Effector memory CD8-positive, alpha-beta T cell (primary cell): Measurements from ENCODE around the gene NOL9.
A peak's percentile ranks its signal among the peaks of the same experiment; 100 is the strongest.

Experiments
- ATAC-seq: fragments of 150-1000 bp; cut with Tn5 transposase; replicated peaks from 2 replicates; pipeline ENCODE4 v1.10.0; 2021; ENCODE audit warnings: mild to moderate bottlenecking, moderate library complexity
- DNase-seq, 3 experiments: peaks; one replicate each; pipeline ENCODE4 v3.0.0; 2021
- H3K27ac Mint-ChIP-seq, 2 donors: one replicate each; pipeline ENCODE4 v1.8.0; 2022; ENCODE audit warnings: mild to moderate bottlenecking in 2 of 2, mixed read lengths in 2 of 2, moderate library complexity in 2 of 2
- H3K27me3 Mint-ChIP-seq, 2 donors: one replicate each; pipeline ENCODE4 v1.8.0; 2022; ENCODE audit warnings: mixed read lengths in 2 of 2
- H3K36me3 Mint-ChIP-seq: one replicate; pipeline ENCODE4 v1.8.0; 2022; ENCODE audit warnings: mild to moderate bottlenecking, moderate library complexity, mixed read lengths; ENCODE audit not compliant: insufficient read depth
- H3K4me1 Mint-ChIP-seq, 2 donors: one replicate each; pipeline ENCODE4 v1.8.0; 2022; ENCODE audit warnings: low read depth in 2 of 2, mixed read lengths in 2 of 2
- H3K4me3 Mint-ChIP-seq, 2 donors: one replicate each; pipeline ENCODE4 v1.8.0; 2022; ENCODE audit warnings: mild to moderate bottlenecking in 2 of 2, mixed read lengths in 2 of 2, moderate library complexity in 2 of 2
- H3K9me3 Mint-ChIP-seq, 2 donors: one replicate each; pipeline ENCODE4 v1.8.0; 2022; ENCODE audit warnings: mixed read lengths in 2 of 2

Gene NOL9

GRCh38 chr1:6538956-6539355, 15.4 kb downstream of the NOL9 start:
- Mint-ChIP-seq H3K27ac (peak overlapping the region in 1 of 2 donors; percentile 26), H3K27me3 (no peaks in the 10 kb centered on the region), H3K4me3 (no peak overlapping the region), H3K4me1 (peaks cover 0 to 6% of the 10 kb centered on the region in 2 donors), H3K9me3 (no peaks in the 10 kb centered on the region), H3K36me3 (peaks cover 34% of the 10 kb centered on the region)
- ATAC-seq (no peak), DNase-seq (no peak)

DNA sequence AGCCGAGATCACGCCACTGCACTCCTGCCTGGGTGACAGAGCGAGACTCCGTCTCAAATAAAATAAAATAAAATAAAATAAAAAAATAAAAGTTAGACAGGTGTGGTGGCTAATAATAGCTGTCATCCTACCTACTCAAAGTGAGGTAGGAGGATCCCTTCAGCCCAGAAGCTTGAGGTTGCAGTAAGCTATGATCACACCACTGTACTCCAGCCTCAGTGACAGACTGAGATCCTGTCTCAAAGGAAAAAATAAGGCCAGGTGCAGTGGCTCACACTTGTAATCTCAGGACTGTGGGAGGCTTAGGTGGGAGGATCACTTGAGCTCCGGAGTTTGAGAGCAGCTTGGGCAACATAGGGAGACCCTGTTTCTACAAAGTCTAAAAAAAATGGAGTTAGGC, 18.0 kb downstream of the NOL9 start:
- no peak for ATAC-seq
- no peak for DNase-seq
- H3K36me3 Mint-ChIP-seq: peaks cover 24% of the 10 kb centered on the region
- peaks cover 0 to 6% of the 10 kb centered on the region in 2 donors for H3K4me1 Mint-ChIP-seq
- H3K27me3 Mint-ChIP-seq: no peaks in the 10 kb centered on the region
- H3K27ac Mint-ChIP-seq: no peak overlapping the region
- H3K9me3 Mint-ChIP-seq: no peaks in the 10 kb centered on the region
- no peak overlapping the region for H3K4me3 Mint-ChIP-seq

DNA sequence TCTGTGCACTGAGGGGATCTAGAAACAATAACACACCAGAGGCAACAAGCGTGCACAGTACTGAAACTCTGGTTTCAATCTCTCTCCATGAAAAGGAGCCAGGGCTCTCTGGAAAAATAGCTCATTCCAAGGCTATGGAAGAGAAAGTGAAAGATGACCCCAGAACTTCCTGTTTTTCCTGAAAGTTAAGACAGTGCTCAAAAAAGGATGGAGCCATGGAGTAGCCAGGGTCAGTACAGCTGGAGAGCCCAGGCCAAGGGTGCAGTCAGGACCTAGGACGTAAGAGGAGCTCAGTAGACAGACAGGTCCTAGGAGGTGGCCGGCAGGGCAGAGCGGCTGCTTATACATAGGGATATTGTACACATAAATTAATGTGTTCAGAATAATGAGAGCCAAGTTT, 19.1 kb downstream of the NOL9 start:
- H3K36me3 Mint-ChIP-seq: peaks cover 30% of the 10 kb centered on the region
- ATAC-seq (no peak), DNase-seq (no peak)
- H3K27ac Mint-ChIP-seq: no peak overlapping the region
- H3K27me3 Mint-ChIP-seq: no peaks in the 10 kb centered on the region
- no peaks in the 10 kb centered on the region for H3K9me3 Mint-ChIP-seq
- peaks cover 0 to 6% of the 10 kb centered on the region in 2 donors for H3K4me1 Mint-ChIP-seq
- no peak overlapping the region for H3K4me3 Mint-ChIP-seq

GRCh38 chr1:6534248-6534822, 20.0 kb downstream of the NOL9 start:
- Mint-ChIP-seq H3K4me1 (peaks cover 0 to 6% of the 10 kb centered on the region in 2 donors), H3K27me3 (no peaks in the 10 kb centered on the region), H3K36me3 (peaks cover 29% of the 10 kb centered on the region), H3K4me3 (no peak overlapping the region), H3K27ac (no peak overlapping the region), H3K9me3 (no peaks in the 10 kb centered on the region)
- no peak for ATAC-seq
- no peak for DNase-seq

GRCh38 chr1:6531996-6532395, 22.3 kb downstream of the NOL9 start:
- Mint-ChIP-seq H3K36me3 (peaks cover 48% of the 10 kb centered on the region), H3K4me1 (peaks cover 0 to 6% of the 10 kb centered on the region in 2 donors), H3K27me3 (no peaks in the 10 kb centered on the region)

DNA sequence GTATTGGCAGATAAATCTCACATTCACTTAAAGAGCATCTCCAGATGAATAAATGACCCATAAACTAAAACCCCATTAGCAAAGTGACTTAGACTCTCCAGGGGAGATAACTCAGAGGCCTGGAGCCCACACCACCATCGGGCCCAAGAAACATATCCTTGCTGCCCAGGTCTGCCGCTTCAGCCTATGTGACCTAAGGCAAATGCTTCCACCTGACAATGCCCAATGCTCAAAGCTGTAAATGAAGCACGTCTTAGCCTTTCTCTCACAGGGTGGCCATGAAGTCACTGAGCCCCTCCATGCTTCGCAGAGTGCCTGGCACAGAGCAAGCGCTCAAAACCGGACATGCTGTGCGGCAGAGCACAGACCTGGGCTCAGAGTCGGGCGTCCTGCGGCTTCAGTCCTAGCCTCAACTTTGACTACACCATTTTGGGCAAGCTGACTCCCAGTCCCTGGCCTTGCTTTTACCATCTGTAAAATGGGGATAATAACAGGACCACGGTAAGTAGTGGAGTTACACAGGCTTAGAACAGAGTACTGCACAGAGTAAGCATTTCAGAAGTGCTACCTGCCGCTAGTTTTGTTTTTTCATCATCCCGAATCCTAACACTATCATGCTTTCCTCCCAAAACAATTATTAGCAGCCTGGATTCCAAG, 23.7 kb downstream of the NOL9 start:
- ATAC-seq: no peak
- Mint-ChIP-seq H3K36me3 (peaks cover 54% of the 10 kb centered on the region), H3K27ac (no peak overlapping the region), H3K27me3 (no peaks in the 10 kb centered on the region), H3K4me3 (no peak overlapping the region), H3K9me3 (no peaks in the 10 kb centered on the region), H3K4me1 (peaks cover 0 to 4% of the 10 kb centered on the region in 2 donors)
- DNase-seq: no peak

More at GRCh38 chr1:6531996-6532395, 22.3 kb downstream of the NOL9 start:
- ATAC-seq (no peak), DNase-seq (no peak)
- peak overlapping the region in 1 of 2 donors; percentile 6 for H3K27ac Mint-ChIP-seq
- H3K9me3 Mint-ChIP-seq: no peaks in the 10 kb centered on the region
- H3K4me3 Mint-ChIP-seq: no peak overlapping the region

- no peak overlapping the region for H3K4me3 Mint-ChIP-seq
- no peaks in the 10 kb centered on the region for H3K27me3 Mint-ChIP-seq
- H3K4me1 Mint-ChIP-seq: no peaks in the 10 kb centered on the region
- H3K9me3 Mint-ChIP-seq: no peaks in the 10 kb centered on the region
- DNase-seq: no peak
- ATAC-seq: no peak
- H3K27ac Mint-ChIP-seq: peak overlapping the region in 1 of 2 donors; percentile 78
- peaks cover 63% of the 10 kb centered on the region for H3K36me3 Mint-ChIP-seq
Measured at GRCh38 chr1:6528492-6528891, 25.8 kb downstream of the NOL9 start.

GRCh38 chr1:6526316-6526715, 28.0 kb downstream of the NOL9 start:
- no peaks in the 10 kb centered on the region for H3K9me3 Mint-ChIP-seq
- H3K27me3 Mint-ChIP-seq: no peaks in the 10 kb centered on the region
- ATAC-seq (no peak), DNase-seq (no peak)
- no peak overlapping the region for H3K27ac Mint-ChIP-seq
- H3K36me3 Mint-ChIP-seq: peaks cover 57% of the 10 kb centered on the region
- no peak overlapping the region for H3K4me3 Mint-ChIP-seq
- H3K4me1 Mint-ChIP-seq: no peaks in the 10 kb centered on the region

DNA sequence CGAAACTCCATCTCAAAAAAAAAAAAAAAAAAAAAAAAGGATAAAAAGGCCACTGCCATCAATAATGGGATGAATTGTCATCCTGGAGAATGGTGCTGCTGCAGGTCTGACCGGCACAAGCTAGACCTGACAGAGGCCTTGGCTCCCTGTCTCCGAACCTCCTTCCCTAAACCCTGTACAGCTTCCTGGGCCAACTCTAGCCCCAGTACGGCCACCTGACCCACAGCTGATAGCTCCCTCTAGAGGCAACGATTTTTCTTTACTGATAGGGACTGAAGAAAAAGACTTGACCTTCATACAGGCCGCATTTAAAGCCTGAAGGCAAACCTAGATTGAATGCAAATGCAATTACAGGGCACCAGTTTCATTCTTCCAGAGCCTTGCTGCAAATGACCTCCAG, 30.7 kb downstream of the NOL9 start:
- DNase-seq (no peak), ATAC-seq (no peak)
- Mint-ChIP-seq H3K36me3 (peaks cover 36% of the 10 kb centered on the region), H3K9me3 (no peaks in the 10 kb centered on the region), H3K27ac (peak overlapping the region in 1 of 2 donors; percentile 26), H3K27me3 (no peaks in the 10 kb centered on the region), H3K4me3 (no peak overlapping the region), H3K4me1 (no peaks in the 10 kb centered on the region)

DNA sequence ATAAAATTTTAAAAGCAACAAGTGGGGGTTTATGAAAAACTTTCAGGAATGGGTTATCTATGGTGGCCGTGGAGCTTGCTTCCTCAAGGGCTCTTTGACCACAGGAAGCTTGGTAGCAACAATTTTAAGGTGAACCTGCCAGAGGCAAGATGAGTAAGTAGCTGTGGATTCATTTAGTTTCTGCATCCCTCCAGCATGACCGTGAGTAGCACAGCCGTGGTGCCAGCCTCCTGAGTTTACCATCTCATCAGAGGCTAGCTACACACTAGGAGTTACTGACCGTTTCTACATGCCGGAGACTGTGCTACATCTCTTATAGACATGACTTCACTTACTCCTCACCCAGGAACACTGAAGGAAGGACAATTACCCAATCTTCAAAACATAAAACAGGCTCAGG, 32.8 kb downstream of the NOL9 start:
- Mint-ChIP-seq H3K9me3 (no peaks in the 10 kb centered on the region), H3K27me3 (no peaks in the 10 kb centered on the region), H3K36me3 (peaks cover 18% of the 10 kb centered on the region), H3K27ac (peak overlapping the region in 1 of 2 donors; percentile 7), H3K4me1 (no peaks in the 10 kb centered on the region), H3K4me3 (no peak overlapping the region)
- ATAC-seq (no peak), DNase-seq (no peak)

DNA sequence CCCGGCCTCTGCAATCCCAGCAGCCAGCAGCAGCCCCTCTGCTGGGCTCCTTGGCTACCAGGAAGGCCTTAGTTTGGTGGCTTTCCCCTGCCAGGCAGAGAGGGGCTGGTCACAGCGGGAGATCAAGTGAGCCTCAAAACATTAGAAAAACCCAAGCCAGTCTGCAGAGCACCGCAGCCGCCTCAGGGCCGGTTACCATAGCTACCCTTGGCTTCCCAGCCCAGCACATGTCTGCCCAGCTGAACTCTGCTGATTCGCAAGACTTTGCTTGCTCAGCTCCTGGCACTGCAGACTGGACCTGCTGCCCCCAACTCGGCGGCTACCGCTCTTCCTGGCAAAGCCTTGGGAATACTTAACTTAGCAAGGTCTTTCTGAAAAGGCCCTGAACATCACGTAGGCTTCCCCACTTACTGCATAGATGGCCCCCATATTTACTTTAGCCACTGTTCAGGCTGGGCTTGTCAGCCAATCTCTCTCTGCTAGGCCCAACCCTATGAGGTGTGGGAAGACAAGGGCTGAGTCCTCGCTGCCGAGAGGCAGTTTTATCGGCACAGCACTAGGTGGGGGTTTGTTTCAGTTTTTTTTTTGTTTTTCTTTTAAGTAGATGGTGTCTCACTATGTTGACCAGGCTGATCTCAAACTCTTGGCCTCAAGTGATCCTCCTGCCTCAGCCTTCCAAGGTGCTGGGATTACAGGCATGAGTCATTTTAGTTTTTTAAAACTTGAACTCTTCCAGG, 34.2 kb downstream of the NOL9 start:
- Mint-ChIP-seq H3K36me3 (peaks cover 10% of the 10 kb centered on the region), H3K27ac (peak overlapping the region in 1 of 2 donors; percentile 65), H3K9me3 (no peaks in the 10 kb centered on the region), H3K27me3 (no peaks in the 10 kb centered on the region), H3K4me3 (no peak overlapping the region), H3K4me1 (no peaks in the 10 kb centered on the region)
- no peak for DNase-seq
- no peak for ATAC-seq

- H3K4me3 Mint-ChIP-seq: no peak overlapping the region
- H3K36me3 Mint-ChIP-seq: peaks cover 7% of the 10 kb centered on the region
- no peaks in the 10 kb centered on the region for H3K9me3 Mint-ChIP-seq
- no peaks in the 10 kb centered on the region for H3K4me1 Mint-ChIP-seq
- DNase-seq (no peak), ATAC-seq (no peak)
- no peaks in the 10 kb centered on the region for H3K27me3 Mint-ChIP-seq
- peak overlapping the region in 1 of 2 donors; percentile 57 for H3K27ac Mint-ChIP-seq
Measured at GRCh38 chr1:6519491-6519934, 34.8 kb downstream of the NOL9 start.

GRCh38 chr1:6517435-6517851, 36.9 kb downstream of the NOL9 start:
- DNase-seq: no peak
- H3K36me3 Mint-ChIP-seq: peaks cover under 1% of the 10 kb centered on the region

GRCh38 chr1:6515771-6516170, 38.5 kb downstream of the NOL9 start:
- Mint-ChIP-seq H3K4me3 (no peak overlapping the region), H3K36me3 (no peaks in the 10 kb centered on the region), H3K27ac (no peak overlapping the region), H3K4me1 (no peaks in the 10 kb centered on the region), H3K9me3 (no peaks in the 10 kb centered on the region), H3K27me3 (no peaks in the 10 kb centered on the region)
- DNase-seq (no peak), ATAC-seq (no peak)

More at GRCh38 chr1:6517435-6517851, 36.9 kb downstream of the NOL9 start:
- Mint-ChIP-seq H3K9me3 (no peaks in the 10 kb centered on the region), H3K27ac (no peak overlapping the region), H3K4me3 (no peak overlapping the region), H3K27me3 (no peaks in the 10 kb centered on the region), H3K4me1 (no peaks in the 10 kb centered on the region)
- ATAC-seq: no peak
